ENCODE measurements around the gene LRRC66. TPM values are rescaled to one million over a fixed set of nuclear protein-coding genes. Genes with fewer than 3 reads are reported as not detected.

The LRRC66 gene
- total RNA-seq, 1 donor from 2014 or later = not detected

DNA sequence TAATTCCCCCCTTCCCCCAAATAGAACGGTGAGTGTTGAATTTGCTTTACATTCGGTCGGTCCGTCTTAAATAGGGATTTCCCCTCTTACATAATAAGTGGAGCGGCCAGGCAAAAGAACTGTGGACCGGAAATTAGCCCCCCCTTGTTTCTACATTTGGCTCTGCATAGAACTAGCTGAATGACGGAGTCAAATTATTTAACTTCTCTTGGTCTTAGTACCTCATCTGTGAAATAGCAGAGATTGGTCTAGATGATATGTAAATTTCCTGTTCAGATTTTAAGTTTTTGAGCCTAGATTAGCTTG lies 32.3 kb upstream of the LRRC66 start:
- TF ChIP-seq, protein P1, sequence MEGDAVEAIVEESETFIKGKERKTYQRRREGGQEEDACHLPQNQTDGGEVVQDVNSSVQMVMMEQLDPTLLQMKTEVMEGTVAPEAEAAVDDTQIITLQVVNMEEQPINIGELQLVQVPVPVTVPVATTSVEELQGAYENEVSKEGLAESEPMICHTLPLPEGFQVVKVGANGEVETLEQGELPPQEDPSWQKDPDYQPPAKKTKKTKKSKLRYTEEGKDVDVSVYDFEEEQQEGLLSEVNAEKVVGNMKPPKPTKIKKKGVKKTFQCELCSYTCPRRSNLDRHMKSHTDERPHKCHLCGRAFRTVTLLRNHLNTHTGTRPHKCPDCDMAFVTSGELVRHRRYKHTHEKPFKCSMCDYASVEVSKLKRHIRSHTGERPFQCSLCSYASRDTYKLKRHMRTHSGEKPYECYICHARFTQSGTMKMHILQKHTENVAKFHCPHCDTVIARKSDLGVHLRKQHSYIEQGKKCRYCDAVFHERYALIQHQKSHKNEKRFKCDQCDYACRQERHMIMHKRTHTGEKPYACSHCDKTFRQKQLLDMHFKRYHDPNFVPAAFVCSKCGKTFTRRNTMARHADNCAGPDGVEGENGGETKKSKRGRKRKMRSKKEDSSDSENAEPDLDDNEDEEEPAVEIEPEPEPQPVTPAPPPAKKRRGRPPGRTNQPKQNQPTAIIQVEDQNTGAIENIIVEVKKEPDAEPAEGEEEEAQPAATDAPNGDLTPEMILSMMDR (conservative IDR thresholded peaks at IDR 0.05; ENCODE audit: low read depth, low read length) = no peak
- H3K4me3 ChIP-seq (ENCODE audit: low read depth, low read length) = peak overlapping the region; percentile 85
- DNase-seq (ENCODE audit: low read depth) = no peak

DNA sequence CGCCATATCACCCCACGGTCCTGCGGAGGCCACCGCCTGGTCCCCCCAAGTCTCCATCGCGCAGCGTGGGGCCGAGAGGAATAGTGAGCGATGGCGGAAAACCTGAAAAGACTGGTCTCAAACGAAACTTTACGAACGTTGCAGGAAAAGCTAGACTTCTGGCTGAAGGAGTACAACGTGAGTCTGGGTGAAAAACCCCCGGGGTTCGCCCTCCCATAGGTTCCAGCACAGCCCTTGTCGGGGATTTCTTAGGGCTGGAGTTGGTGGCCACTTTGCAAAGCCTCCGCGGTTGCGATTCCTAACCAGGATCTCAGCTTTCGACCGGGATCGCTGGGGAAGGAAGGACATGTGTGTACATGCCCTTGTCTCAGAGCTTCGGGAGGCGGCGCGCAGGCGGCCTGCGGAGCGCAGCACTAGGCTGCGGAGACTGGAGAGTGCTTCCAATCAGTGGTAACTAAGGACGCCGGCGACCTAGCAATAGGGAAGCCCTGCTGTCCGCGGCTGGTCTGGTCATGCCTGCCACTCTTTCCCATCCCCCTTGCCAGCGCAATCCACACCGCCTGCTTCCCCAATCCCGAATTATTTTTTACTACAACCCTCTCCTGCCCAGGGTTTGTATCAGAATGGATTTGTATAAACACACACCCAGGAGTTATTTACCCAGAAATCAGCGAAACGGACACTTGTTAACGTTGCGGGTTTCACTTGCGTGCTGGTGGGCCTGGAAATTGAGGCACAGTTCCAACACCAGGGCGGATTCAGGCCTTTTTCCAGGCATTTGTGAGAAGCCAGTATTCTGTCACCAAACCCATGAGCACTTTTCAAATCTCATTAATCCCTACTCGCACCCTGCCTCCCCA lies 31.7 kb upstream of the LRRC66 start:
- DNase-seq (ENCODE audit: low read depth) = peak; percentile 48
- TF ChIP-seq, protein P1 (conservative IDR thresholded peaks at IDR 0.05; ENCODE audit: low read depth, low read length) = no peak
- H3K4me3 ChIP-seq (ENCODE audit: low read depth, low read length) = peak overlapping the region; percentile 85

DNA sequence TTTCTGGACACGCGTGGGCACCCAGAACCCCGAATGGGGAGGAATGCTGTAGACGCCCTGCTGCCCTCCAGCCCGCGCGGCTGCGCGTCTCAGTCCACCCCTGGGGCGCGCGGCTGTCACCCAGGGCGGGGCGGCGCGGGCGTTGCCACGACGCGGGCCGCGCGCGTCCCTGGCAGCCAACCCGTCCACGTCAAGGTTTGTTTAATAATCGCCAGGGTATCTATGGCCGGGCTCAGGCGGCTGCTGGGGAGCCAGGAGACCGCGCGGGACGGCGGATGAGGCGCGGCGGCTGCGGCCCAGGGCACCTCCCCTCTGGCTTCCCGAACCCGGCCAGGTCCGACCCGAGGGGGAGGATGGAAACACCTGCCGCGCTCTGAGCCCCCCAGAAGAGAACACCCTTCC lies 31.1 kb upstream of the LRRC66 start, which contains the start of gene SPATA18:
TSS of gene SPATA18 (plus strand) at position 92 of the 402 bp plus-strand sequence. CDS start 401 bp downstream, outside the sequence.
- peak within 1 kb of the TSS; percentile 85 for H3K4me3 ChIP-seq (ENCODE audit: low read depth, low read length)

DNA sequence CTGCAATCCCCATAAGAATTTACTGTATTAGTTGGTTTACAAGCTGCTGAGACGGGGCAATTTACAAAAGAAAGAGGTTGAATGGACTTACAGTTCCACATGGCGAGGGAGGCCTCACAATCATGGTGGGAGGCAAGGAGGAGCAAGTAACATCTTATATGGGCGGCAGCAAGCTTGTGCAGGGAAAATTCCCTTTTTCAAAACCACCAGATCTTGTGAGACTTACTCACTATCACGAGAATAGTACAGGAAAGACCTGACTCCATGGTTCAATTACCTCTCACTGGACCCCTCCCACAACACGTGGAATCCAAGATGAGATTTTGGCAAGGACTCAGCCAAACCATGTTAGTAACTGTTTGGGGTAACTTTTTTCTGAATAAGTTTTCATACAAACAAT lies 29.1 kb upstream of the LRRC66 start:
- DNase-seq (ENCODE audit: low read depth) = no peak
- H3K4me3 ChIP-seq (ENCODE audit: low read depth, low read length) = no peak overlapping the region
- TF ChIP-seq, protein P1 (conservative IDR thresholded peaks at IDR 0.05; ENCODE audit: low read depth, low read length) = no peak

More for the DNA sequence above, 31.1 kb upstream of the LRRC66 start, which contains the start of gene SPATA18:
- TF ChIP-seq, protein P1 (conservative IDR thresholded peaks at IDR 0.05; ENCODE audit: low read depth, low read length) = no peak
- no peak for DNase-seq (ENCODE audit: low read depth)

DNA sequence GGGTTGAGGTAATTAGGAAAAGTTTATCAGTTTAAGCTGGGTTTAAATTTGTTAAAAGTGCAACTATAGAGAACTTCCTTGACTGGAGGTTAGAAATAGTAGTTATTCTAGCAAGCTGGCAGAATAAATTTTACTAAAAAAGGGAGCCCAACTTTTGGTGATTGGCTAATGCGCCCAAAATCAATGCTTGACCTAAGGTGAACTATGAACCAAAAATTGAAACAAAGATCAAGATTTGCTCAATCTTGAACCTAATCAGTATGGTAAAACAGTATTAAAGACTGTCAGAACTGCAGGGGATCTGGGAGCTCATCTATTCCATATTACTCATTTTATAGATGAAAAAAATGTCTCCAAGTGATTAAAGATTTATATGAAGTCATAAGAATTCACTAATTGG lies 24.9 kb upstream of the LRRC66 start:
- H3K4me3 ChIP-seq (ENCODE audit: low read depth, low read length) = no peak overlapping the region
- TF ChIP-seq, protein P1 (conservative IDR thresholded peaks at IDR 0.05; ENCODE audit: low read depth, low read length) = no peak
- DNase-seq (ENCODE audit: low read depth) = no peak

DNA sequence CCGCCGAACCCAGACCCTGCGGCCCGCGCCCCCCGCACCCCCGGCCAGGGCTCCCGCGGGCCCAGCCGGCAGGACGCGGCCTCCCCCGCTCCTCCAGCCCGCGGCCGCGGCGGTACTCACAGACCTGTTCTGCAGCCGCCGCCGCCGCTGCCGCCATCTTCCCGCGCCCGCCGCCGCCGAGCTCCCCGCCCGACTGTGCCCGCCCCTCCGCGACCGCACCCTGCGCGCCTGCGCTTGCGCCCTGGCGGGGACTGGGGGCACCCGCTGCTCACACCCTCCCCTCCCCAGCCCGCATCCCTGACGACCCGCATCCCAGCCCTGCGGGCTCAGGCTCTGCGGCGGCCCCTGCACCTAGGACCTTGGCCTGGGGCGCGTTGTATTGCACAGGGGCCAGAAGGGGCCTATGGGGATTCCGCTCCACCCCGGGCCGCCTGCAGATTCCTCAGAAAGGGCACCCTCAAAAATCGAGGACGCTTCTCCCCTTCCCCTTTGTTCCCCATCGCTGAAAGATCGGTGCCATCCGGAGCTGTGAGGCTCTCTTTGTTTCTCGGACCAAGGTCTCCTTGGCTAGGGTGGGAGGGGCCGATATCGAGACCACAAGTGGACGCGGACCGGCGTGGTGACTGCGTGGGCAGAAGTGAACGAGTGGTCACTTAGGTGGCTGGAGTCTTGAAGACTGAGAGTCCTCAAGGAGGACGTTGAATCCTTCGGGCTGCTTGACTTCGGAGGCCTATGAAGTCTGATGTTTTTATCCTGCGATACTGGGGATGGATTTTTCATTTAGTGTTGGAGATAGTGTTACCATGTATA lies 18.1 kb upstream of the LRRC66 start, which contains the start of gene SGCB:
TSS of gene SGCB (minus strand) at position 197 of the 810 bp plus-strand sequence. CDS start at position 157, 40 bp downstream.
- TF ChIP-seq, protein P1 (conservative IDR thresholded peaks at IDR 0.05; ENCODE audit: low read depth, low read length) = no peak
- DNase-seq (ENCODE audit: low read depth) = no peak
- H3K4me3 ChIP-seq (ENCODE audit: low read depth, low read length) = peak within 1 kb of the TSS; percentile 65
